Endothelial cell of umbilical vein (primary cell): Measurements from ENCODE around the gene ZC3H12C.
"Not testable (repeated sequence)": the region's sequence is repeated elsewhere in the genome, so short reads cannot be mapped to it uniquely, and the experiment has no call there.

ENCODE experiments used
- EZH2 ChIP-seq: IDR thresholded peaks from 2 replicates; pipeline ENCODE4 v1.6.1; 2012; ENCODE audit warnings: borderline replicate concordance, low read depth, mild to moderate bottlenecking, moderate library complexity, low read length, inconsistent platforms; ENCODE audit not compliant: severe bottlenecking
- JUN ChIP-seq: IDR thresholded peaks from 2 replicates; pipeline ENCODE4 v1.6.1; 2011; ENCODE audit warnings: borderline replicate concordance, low read depth; ENCODE audit not compliant: insufficient read length, insufficient read depth
- POLR2A ChIP-seq: IDR thresholded peaks from 2 replicates; pipeline ENCODE4 v1.6.1; 2012; ENCODE audit warnings: low read depth, mild to moderate bottlenecking, control low read depth, low read length
- POLR2AphosphoS5 ChIP-seq: IDR thresholded peaks from 2 replicates; pipeline ENCODE4 v1.6.1; 2012; ENCODE audit warnings: low read depth, mild to moderate bottlenecking, control low read depth, low read length, moderate library complexity; ENCODE audit not compliant: insufficient read depth
- TF ChIP-seq, protein P1 (sequence below): IDR thresholded peaks from 2 replicates; pipeline ENCODE4 v1.6.1; 2011; ENCODE audit not compliant: insufficient read depth, insufficient read length
- TF ChIP-seq, protein P2 (sequence below), 2 donors: IDR thresholded peaks; 1 replicate in 1 of 2; 2 replicates in 1 of 2; pipeline ENCODE4 v1.5.1; 2011; ENCODE audit warnings: low read length in 2 of 2, mild to moderate bottlenecking in 2 of 2, moderate library complexity in 2 of 2, control low read depth in 1 of 2, inconsistent platforms in 1 of 2, low read depth in 1 of 2; ENCODE audit not compliant: insufficient read depth in 1 of 2; ENCODE audit errors: extremely low read depth in 1 of 2

DNA sequence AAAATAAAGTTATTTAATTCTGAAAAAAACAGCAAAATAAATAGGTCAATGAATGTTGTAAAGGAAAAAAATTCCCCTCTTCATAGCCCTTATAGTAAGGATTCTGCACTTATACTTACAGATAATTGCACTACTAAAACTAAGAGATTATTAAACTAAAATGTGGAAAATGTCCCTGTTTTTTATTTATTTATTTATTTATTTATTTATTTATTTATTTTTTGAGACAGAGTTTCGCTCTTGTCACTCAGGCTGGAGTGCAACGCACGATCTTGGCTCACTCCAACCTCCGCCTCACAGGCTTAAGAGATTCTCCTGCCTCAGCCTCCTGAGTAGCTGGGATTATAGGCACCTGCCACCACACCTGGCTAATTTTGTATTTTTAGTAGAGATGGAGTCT lies 25.2 kb upstream of the ZC3H12C start:
- TF ChIP-seq, protein P1, sequence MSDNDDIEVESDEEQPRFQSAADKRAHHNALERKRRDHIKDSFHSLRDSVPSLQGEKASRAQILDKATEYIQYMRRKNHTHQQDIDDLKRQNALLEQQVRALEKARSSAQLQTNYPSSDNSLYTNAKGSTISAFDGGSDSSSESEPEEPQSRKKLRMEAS, result not testable (repeated sequence)
- TF ChIP-seq, protein P2, sequence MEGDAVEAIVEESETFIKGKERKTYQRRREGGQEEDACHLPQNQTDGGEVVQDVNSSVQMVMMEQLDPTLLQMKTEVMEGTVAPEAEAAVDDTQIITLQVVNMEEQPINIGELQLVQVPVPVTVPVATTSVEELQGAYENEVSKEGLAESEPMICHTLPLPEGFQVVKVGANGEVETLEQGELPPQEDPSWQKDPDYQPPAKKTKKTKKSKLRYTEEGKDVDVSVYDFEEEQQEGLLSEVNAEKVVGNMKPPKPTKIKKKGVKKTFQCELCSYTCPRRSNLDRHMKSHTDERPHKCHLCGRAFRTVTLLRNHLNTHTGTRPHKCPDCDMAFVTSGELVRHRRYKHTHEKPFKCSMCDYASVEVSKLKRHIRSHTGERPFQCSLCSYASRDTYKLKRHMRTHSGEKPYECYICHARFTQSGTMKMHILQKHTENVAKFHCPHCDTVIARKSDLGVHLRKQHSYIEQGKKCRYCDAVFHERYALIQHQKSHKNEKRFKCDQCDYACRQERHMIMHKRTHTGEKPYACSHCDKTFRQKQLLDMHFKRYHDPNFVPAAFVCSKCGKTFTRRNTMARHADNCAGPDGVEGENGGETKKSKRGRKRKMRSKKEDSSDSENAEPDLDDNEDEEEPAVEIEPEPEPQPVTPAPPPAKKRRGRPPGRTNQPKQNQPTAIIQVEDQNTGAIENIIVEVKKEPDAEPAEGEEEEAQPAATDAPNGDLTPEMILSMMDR (IDR thresholded peaks at IDR 0.05; ENCODE audit: extremely low read depth in 1 of 2, insufficient read depth in 1 of 2, low read depth in 1 of 2, low read length in 2 of 2), result not testable (repeated sequence)
- not testable (repeated sequence) for TF ChIP-seq JUN, POLR2A, POLR2AphosphoS5, EZH2
